HG02759 (cell line): ENCODE data around the gene GPR17.

ENCODE experiments used
- ATAC-seq: cut with Tn5 transposase; IDR thresholded peaks from one replicate; pipeline ENCODE4 v1.9.1; 2021; ENCODE audit warnings: mild to moderate bottlenecking, moderate library complexity; ENCODE audit not compliant: unreplicated experiment

The GPR17 gene

GRCh38 chr2:127614246-127614645 is 31.7 kb upstream of the GPR17 start:
- ATAC-seq: no peak

GRCh38 chr2:127614731-127615130 is 31.2 kb upstream of the GPR17 start:
- no peak for ATAC-seq

GRCh38 chr2:127615511-127616166 is 30.3 kb upstream of the GPR17 start:
- ATAC-seq: no peak

- no peak for ATAC-seq
These were observed 27.3 kb upstream of the GPR17 start for GRCh38 chr2:127618551-127619202.

- ATAC-seq: no peak
These were observed 26.8 kb upstream of the GPR17 start for GRCh38 chr2:127619203-127619590.

GRCh38 chr2:127619877-127620705 is 25.9 kb upstream of the GPR17 start:
- ATAC-seq: peak; percentile 55

- ATAC-seq: no peak
These were observed 25.1 kb upstream of the GPR17 start for GRCh38 chr2:127620866-127621265.

GRCh38 chr2:127621981-127622431 is 23.9 kb upstream of the GPR17 start:
- ATAC-seq: no peak

GRCh38 chr2:127622561-127623387 is 23.2 kb upstream of the GPR17 start:
- ATAC-seq: no peak

- ATAC-seq: no peak
These were observed 22.3 kb upstream of the GPR17 start for GRCh38 chr2:127623388-127624319.

GRCh38 chr2:127624320-127624755 is 21.6 kb upstream of the GPR17 start:
- no peak for ATAC-seq

GRCh38 chr2:127624756-127625571 is 21.0 kb upstream of the GPR17 start:
- ATAC-seq: no peak

- no peak for ATAC-seq
These were observed 20.4 kb upstream of the GPR17 start for GRCh38 chr2:127625572-127625951.

GRCh38 chr2:127626175-127626574 is 19.8 kb upstream of the GPR17 start:
- no peak for ATAC-seq

GRCh38 chr2:127626917-127627739 is 18.8 kb upstream of the GPR17 start:
- ATAC-seq: no peak

GRCh38 chr2:127627740-127628571 is 18.0 kb upstream of the GPR17 start:
- ATAC-seq: no peak
